Measurements from ENCODE around the gene FILIP1L. TPM values are rescaled to one million over a fixed set of nuclear protein-coding genes. Genes with fewer than 3 reads are reported as not detected.

FILIP1L gene
- total and polyA plus RNA-seq, 2 of the 13 experiments (the other 11 are each of a cell fraction or from before 2014, with no cell fraction given) = 8.1 to 187 TPM

GRCh38 chr3:100097919-100098783, 16.1 kb downstream of the FILIP1L start (continued):
- TF ChIP-seq NFIB (CRISPR knock-in tag; IDR thresholded peaks at IDR 0.05; ENCODE audit: borderline replicate concordance) (no peak), ZNF224 (CRISPR knock-in tag; IDR thresholded peaks at IDR 0.05) (no peak), ZIK1 (CRISPR knock-in tag; IDR thresholded peaks at IDR 0.05; ENCODE audit: borderline replicate concordance, low read depth) (no peak), HNF4G (IDR thresholded peaks at IDR 0.05; ENCODE audit: borderline replicate concordance, low read depth, low read length) (peak; percentile 47), HNF4G (CRISPR knock-in tag; IDR thresholded peaks at IDR 0.05; ENCODE audit: borderline replicate concordance, low read depth) (peak; percentile 24; the same call in 1 of the 2 replicates), ZBTB37 (CRISPR knock-in tag; IDR thresholded peaks at IDR 0.05) (no peak), ZNF549 (CRISPR knock-in tag; IDR thresholded peaks at IDR 0.05) (no peak), ZNF580 (CRISPR knock-in tag; IDR thresholded peaks at IDR 0.05; ENCODE audit: borderline replicate concordance, low read depth) (0 out of 2 replicates have a peak, but pooled peaks have one; percentile 39), ZC3H4 (CRISPR knock-in tag; IDR thresholded peaks at IDR 0.05; ENCODE audit: borderline replicate concordance) (no peak), ATF7-NPFF (CRISPR knock-in tag; IDR thresholded peaks at IDR 0.05; ENCODE audit: low read depth) (no peak), CC2D1A (CRISPR knock-in tag; IDR thresholded peaks at IDR 0.05) (0 out of 2 replicates have a peak, but pooled peaks have one; percentile 82), NFYC (CRISPR knock-in tag; IDR thresholded peaks at IDR 0.05) (no peak), TFE3 (CRISPR knock-in tag; IDR thresholded peaks at IDR 0.05) (no peak), ZNF142 (CRISPR knock-in tag; IDR thresholded peaks at IDR 0.05) (no peak), CENPX (CRISPR knock-in tag; IDR thresholded peaks at IDR 0.05) (no peak), ZNF276 (CRISPR knock-in tag; IDR thresholded peaks at IDR 0.05; ENCODE audit: low read depth) (no peak), NCOA5 (CRISPR knock-in tag; IDR thresholded peaks at IDR 0.05) (no peak)

All from HepG2 (cell line).